NCI-H1092 (cell line): ENCODE measurements around the gene KCNK18.
"Not testable (repeated sequence)": the region's sequence is repeated elsewhere in the genome, so short reads cannot be mapped to it uniquely, and the experiment has no call there.

Source experiments
- DNase-seq: peaks from one replicate; lab custom pipeline; 2025; lab: John Stamatoyannopoulos, UW

KCNK18 gene

DNA sequence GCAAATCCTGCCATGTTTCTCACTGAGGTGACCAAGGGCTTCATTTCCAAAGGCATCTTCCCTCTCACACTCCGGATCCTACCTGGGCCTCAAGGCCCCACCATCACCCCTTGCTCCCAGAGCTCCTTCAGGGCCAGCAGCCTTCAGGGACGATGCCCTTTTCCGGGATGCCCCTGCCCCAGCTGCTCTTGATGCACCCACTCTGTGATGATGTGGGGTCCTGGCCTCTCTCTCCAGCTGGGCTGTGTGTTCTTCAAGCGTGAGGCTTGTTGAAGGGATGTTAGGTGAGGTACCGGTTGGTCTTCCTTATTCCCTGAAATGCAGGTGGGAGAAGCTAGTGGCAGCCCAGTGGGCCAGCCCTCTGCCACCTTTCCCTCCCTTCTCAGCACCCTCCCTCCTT is 25.3 kb downstream of the KCNK18 start:
- no peak for DNase-seq

DNA sequence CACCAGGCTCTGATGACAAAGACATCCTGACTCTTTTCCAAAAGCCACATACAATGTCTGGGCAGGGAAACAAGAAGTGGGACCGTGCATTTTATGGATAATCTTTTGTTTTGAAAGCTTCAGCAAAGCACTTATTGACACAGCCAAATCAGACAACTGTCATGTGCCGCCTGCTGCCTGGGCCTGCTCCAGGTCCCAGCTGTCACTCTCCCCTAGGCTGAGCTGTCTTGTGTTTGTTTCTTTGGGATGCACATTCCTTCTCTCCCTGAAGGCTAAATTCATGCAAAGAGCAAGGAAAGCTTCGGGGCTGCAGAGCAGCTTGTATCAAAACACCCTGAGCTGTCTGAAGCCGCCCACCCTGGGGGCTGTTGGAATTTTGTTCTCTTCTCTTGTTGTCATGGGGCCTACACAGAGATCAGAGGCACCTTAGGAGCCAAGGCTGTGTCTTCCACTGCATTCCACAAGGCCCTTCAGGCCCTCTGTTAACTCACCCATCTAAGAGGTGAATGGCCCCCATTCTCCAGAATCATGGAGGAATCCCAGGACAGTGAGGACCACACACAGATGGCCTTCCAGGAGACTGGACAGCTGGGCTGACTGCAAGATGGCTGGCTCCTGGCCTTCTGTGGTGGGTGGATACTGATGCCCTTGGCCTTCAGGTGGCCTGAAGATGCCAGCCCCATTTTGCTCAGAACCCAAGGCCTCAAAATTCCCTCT is 25.8 kb downstream of the KCNK18 start:
- no peak for DNase-seq

DNA sequence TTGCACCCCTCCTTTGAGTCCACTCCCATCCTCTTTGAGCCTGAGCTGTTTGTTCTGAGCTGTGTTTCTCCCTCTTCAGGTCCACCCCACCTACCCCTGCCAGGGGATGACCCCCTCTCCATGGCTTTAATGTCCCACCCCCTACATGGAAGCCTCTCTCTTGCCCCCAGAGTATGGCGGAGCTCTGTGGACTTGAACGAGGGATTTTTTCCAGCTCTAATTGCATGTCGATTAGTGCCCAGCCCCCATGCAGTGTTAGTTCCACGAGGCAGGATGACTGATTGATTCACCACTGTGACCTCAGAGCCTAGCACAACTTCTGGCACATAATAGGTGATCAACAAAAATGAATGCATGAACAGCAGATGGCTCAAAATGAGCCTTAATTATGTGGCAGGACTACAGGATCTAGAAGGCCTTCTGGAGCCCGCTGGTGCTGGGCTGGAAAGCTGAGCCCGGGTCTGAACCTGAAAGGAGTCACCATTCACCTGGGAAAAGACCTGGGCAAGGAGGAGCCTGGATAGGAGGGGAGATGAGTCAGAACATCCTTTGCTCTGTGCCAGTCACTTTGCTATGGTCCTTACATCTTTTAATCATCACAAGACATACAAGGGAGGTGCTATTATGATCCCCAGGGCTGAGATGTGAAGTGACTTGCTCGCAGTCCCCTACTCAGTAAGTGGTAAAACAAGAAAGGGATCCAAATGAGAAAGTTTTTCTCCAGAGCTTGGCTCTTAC is 26.6 kb downstream of the KCNK18 start:
- DNase-seq, result no peak

DNA sequence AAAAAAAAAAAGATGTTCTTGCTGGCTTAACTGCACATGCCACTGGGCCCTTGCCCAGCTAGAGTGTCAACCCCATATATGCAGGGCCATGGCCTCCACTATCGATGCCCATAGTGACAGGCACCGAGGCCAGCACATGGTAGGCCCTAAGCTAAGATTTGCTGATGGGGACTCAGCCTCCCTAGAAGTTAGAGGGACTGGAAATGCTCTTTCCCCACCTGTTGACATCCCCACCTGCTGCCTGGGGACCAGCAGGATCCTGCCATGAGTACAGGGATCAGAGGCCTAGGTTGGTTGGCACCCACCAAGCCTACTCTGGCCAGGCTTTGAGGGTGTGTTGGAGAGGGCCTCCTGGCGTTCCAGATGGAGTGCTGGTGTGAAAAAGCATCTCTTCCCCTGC is 27.6 kb downstream of the KCNK18 start:
- DNase-seq, result no peak

DNA sequence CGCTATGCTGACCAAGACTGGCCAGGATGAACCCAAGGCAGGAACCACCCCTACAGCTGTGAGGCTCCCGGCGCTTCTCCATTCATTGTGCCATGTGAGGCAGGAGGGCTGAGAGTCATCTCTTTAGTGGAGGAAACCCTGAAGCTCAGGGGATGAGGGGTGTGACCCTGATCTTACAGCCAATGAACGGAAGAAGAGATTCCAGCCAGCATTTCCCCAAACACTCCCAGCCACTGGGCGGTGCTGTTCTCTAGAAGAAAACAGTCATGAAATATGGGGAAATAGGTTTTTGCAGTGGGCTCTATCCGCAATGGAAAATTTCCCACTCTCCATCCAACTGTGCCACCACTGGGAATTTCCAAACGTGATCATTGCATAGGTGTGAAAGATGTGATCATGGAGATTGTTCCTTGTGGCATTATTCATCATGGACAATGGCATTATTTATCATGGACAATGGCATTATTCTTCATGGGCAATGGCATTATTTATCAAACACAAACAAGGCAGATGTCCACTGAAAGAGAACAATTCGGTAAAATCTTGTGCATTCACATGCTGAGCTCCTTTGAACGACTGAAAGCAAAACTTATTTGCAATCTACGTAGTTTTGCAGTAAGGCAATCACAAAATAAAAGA is 29.6 kb downstream of the KCNK18 start:
- DNase-seq, result no peak

DNA sequence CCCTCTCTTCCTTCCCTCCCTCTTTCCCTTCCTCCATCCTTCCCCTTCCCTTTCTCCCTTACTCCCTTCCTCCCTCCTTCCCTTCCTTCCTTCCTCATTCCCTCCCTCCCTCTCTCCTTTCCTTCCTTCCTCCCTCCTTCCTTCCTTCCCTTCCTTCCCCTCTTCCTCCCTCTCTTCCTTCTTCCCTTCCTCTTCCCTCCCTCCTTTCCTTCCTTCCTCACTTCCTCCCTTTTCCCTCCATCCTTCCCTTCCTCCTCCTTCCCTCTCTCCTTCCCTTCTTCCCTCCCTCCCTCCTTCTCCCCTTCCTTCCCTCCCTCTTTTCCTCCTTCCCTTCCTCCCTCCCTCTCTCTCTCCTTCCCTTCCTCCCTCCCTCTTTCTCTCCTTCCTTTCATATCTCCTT is 30.9 kb downstream of the KCNK18 start:
- no peak for DNase-seq

DNA sequence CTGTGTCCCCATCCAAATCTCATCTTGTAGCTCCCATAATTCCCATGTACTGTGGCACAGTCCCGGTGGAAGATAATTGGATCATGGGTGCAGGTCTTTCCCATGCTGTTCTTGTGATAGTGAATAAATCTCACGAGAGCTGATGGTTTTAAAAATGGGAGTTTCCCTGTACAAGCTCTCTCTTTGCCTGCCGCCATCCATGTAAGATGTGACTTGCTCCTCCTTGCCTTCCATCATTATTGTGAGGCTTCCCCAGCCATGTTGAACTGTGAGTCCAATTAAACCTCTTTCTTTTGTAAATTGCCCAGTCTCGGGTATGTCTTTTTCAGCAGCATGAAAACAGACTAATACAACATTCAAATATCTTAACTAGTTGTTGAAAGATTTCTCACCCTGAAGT is 32.8 kb downstream of the KCNK18 start:
- DNase-seq, result not testable (repeated sequence)

DNA sequence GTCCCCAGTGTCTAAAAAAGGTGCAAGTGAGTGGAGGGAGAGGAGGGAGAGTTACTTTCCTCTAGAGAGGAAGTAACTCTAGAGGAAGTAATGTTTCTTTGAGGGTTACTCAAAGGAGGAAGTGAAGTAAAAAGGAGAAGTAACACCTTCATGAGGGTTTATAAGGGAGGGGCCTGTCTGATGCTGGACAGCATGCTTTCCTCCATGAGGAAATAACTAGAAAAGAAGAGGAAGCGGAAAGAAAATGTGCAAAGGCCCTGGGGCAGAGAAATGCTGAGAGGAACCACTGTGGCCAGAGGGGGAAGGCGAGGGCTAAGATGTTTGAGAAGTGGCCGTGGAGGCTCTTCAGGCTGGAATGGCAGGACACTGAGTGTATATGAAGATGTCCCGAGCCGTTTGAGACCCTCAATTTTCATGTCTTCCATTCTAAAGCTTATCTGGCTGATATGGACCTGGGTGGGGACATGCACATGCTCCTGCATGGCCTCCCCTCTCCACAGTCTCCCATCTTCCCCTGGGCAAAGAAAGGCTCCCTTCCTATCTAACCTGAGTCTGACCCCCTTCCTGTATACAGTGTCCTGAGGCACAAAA is 40.2 kb downstream of the KCNK18 start:
- no peak for DNase-seq

DNA sequence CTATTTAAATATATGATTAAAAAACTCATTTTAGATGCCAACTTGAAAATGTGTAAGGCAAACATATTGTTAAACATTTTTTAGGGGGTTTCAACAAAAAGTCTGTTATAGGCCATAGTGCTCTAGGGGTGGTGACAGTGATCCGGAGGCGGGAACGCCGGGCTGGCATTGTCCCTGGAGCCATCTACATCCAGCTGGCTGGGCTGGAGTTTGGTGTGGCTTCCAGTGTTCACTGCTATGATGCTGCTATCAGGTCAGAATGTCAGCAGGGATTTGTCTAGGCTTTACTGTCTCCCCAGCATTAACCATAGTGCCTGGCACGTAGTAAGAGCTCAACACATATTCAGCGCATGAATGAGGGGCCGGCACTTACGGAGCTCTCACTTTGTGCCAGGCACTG is 41.8 kb downstream of the KCNK18 start:
- no peak for DNase-seq

DNA sequence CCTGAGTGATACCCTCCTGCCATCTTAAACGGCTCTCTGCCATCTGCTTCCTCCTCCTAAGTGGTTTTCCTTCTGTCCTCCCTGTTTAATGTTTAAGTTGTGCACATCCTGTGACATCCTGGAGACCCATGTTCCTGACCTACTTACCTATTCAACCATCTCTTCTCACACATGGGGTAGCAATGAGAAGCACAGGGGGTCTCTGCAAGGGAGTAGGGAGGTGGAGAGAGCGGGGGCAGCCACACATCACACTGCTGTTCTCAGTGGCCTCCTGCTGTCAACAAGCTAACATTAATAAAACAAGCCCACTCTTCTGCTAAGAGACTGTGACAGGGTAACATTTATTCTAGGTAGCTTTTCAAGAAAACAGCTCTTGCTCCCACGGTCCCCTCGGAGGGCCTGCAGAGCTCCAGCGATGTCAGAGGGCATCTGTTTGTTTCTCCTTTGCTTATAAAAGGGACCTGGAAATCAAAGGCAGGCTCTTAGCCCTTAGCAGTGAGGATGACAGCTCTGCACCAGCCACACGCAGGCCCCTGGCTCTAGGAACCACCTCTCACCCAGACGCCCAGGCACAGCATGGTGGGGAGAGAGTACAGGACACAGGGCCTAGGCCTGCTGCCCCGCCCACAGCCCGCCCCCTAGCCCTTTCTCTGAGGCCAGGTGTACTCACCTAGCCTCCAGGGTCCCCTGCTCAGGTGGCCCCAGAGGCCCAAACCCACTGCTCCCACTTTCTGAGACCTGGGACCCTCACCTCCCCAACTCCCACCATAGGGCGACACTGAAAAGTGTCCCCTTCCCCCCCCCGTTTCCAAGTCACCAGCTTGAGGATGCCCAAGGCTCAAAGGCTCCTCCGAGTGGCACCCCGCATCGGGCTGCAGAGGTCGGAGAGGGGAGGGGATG is 42.7 kb downstream of the KCNK18 start:
- DNase-seq, result no peak

DNA sequence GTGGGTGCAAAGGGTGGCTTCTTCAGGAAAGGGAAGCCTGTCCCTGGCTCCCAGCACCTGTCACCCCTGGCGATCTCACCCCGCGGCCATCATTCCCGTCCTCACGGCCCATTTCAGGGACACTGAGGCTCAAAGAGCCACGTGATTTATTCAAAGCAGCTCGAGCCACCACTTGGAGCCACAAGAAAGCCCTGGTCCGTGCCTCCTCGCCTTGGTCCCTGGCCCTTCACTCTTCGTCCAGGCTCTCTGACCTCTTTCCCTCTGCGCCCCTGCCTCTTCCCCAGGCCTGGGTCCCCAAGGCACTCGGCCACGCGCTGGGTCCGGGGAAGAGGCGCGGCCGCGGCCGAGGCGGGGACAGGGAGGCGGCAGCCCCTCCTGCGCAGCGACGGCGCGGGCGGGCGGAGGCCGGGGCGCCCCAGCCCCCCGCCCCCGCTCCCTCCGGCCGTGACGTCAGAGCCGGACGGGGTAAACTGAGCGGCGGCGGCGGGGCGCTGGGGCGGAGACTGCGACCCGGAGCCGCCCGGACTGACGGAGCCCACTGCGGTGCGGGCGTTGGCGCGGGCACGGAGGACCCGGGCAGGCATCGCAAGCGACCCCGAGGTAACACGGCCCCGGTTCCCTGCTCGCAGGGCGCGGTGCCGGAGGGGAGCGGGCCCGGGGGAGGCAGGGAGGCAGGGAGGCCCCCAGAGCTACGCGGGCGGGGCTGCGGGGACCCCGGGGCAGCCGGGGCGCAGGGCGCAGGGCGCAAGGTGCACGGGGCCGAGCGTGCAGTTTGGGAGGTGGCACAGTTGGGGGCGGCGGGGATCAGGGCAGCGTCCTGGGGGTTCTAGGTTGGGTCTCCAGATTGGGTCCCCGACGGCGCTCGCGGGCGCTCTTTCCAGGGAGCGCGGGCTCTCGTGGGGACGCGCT is 43.6 kb downstream of the KCNK18 start, which contains the start of gene SLC18A2:
SLC18A2 (plus strand) TSS at position 494 of the 909 bp plus-strand sequence. CDS start 580 bp downstream, outside the sequence.
- DNase-seq, result no peak

DNA sequence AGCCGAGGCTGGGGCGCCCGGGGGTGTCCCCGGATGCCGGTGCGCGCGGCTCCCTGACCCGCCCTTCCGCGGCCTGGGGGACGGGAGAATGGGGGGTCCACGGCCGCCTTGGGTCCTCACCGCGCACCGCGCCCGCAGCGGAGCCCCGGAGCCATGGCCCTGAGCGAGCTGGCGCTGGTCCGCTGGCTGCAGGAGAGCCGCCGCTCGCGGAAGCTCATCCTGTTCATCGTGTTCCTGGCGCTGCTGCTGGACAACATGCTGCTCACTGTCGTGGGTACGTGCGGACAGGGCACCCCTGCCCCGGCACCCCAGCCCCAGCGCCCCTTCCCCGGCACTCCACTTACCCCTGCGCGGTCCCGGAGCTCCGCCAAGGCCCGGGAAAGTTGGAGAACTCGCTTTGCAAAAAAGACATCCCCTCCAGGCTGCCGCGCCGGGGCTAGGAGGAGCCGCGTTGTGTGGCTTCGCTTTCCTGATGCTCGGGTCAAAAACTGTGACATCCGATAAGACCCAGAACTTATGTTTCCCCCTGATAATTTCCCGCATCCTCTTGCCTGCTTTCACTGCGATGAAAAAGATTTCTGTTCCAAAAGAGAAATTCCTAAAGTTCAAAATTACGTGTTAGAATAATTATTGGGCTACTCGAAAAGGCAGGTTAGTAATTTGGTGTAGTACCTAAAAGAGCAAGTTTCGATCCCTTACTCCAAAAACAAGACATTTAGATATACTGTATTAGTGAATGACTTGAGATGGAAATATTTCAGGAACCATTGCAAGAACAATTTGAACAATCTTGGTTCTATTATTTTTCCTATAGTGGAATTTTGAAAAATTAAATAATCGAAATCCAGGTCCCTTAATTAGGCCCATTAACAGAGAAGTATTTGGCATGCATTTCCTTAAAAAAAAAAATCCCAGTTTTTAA is 44.5 kb downstream of the KCNK18 start:
- no peak for DNase-seq

DNA sequence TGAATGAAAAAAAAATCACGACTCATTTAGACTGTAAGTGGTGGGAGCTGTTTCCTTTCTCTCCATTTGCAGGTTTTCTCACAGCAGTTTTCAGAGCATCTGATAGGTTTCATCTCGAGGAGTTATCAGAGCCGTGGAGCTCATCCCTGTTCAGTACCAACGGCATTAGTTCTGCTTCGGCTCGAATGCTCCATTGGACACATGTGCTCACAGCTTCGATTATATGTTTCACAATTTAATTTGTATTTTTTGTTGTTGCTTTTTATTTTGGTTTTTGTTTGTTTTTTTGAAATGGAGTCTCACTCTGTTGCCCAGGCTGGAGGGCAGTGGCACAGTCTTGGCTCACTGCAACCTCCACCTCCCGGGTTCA is 45.2 kb downstream of the KCNK18 start:
- no peak for DNase-seq

DNA sequence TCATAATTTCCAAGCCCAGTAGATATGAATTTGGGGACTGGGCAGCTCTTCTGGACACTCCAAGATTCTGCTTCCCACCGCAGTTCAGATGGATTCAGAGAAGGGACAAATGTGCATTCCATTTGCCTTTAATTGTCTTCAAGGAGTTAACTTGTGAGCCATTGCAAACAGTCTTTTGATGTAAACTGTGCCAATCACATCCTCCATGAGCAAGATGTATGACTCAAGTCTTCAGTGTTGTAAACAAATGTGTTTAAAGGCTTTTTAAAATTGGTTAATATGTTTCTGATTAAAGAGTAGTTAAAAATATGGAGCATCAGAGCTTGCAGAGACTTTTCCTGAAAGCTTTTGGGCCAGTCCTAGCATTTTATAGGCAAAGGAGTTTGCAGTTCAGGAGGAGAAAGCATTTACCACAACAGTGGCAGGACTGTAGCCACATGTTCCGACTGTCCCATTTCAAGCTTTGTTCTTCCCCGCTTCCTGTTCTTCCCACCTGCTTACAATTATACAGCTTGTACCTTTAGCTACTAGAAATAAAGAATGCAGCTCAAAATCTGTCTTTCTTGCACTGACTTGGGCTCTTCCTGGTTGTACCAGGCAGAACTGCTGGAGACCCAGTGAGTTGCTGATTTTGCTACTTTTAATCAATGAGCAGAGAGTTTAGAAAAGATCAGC is 49.8 kb downstream of the KCNK18 start:
- DNase-seq, result no peak

DNA sequence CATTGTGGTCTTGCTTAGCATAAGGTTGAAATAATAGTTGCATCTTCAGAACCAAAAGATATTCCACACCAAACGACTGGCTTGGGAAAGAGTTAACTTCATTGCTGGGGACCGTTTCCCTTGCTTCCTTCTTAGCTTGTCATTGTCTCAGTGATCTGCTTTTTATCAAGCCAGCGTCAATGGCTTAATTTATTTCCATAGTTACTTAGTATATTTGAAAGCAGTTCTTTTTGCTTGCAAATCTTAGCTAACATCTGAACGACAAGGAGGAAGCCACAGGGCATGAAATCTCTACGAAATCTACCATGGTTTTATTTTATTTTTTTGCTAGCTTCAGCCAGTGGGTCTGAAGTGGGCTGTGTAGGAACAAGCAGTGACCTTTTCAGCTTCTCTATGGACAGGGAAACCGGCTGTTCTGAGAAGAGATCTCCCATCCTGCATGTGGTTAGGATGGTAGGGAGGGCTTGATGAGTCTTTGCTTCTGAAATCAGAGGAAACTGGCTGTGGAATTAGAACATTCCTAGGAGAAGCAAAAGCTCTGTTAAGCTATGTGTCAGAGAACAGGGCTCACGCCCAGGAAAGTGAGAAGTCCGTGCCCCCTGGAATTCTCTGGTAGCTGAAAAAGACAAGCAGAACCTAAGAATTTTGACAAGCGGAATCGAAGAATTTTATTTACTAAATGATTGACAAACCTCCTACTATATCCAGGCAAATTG is 51.6 kb downstream of the KCNK18 start:
- DNase-seq, result no peak

DNA sequence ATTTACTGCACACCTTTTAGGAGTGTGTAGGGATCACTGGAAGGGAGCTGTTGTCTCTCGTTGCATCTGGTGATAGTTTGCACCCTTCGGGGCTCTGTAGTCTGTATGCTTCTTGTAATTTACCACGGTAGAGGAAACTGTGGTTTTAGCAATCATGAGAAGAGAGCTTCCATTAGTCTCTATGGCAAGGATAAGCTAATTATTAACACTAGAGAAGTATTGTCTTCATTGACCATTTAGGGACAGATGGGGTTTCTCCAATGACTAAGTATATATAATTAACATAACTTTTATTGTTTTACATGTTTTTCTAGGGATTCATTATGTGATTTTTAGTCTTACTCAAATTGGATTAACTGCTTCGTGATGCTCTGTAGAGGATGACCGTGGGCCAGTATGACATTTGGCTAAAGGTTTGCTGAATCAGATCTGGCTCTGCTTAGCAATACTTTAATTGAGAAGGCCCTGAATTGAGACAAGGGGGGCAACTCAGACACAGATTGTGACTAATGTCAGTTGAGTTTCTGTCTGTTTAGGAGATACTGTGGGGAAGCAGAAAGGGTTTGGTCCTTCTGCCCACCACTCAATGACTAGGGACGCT is 52.3 kb downstream of the KCNK18 start:
- no peak for DNase-seq

DNA sequence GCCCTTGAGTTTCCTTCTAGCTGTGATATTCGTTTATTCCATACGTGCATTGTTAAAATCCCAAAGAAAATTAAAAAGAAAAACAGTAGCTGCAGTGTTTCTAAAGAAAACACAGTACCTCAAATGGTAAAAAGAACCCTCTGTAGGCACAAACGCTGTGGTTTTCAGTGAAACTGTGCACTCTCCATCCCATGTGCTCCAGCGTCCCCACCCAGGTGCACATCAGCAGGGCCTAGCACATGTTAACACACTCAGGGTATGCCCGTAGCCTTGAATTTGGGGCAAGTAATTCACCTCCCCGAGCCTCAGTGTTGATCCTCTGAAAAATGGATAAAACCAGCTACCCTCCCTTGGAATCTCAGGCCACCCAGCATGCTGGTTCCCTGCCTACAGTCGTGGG is 53.1 kb downstream of the KCNK18 start:
- DNase-seq, result no peak

DNA sequence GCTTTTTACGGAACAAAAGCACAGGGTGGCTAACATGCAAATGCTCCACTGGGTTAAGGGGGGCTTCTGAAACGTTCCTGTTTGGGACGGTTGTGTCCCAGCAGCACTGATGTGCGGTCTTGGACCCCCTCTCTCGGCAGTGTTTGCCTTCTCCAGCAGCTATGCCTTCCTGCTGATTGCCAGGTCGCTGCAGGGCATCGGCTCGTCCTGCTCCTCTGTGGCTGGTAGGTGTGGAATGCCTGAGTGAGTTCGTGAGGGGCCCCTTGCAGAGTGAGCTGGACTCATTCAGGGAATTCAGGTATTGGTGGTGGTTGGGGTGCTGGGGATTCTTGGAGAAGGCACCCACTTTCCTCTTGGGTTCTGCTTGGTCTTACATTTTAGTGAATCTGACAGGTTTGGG is 56.6 kb downstream of the KCNK18 start:
- DNase-seq, result no peak
